Measurements from ENCODE around the gene ARF1. TPM values are rescaled to one million over a fixed set of nuclear protein-coding genes. Genes with fewer than 3 reads are reported as not detected.

ARF1 gene
- total and polyA plus RNA-seq, 2 experiments from 2014 or later, result 250 to 609 TPM

- TF ChIP-seq CTCF (IDR thresholded peaks at IDR 0.05; ENCODE audit: poor library complexity) (no peak), EZH2 (IDR thresholded peaks at IDR 0.05; ENCODE audit: borderline replicate concordance) (no peak), EZH2phosphoT487 (IDR thresholded peaks at IDR 0.05; ENCODE audit: low read depth, severe bottlenecking, unreplicated experiment) (no peak)
- H3K9me3 ChIP-seq (ENCODE audit: low read depth), result no peaks in the 10 kb centered on the region
- no peak overlapping the region for H3K4me3 ChIP-seq
- no peak for DNase-seq (ENCODE audit: low spot score)
- H3K79me2 ChIP-seq, result peaks cover 61% of the 10 kb centered on the region
- no peak overlapping the region for H3K4me2 ChIP-seq
- H3K36me3 ChIP-seq (replicated peaks; ENCODE audit: insufficient read depth, low read depth), result no peaks in the 10 kb centered on the region
- peaks cover 34% of the 10 kb centered on the region for H3K4me1 ChIP-seq (ENCODE audit: insufficient read depth)
- no peaks in the 10 kb centered on the region for H3K9me2 ChIP-seq (replicated peaks; ENCODE audit: insufficient read depth)
- peaks cover 61% of the 10 kb centered on the region for H4K20me1 ChIP-seq (ENCODE audit: insufficient read depth, poor library complexity, severe bottlenecking)
- H2AFZ ChIP-seq, result no peak overlapping the region
- WGBS (ENCODE audit: low lambda C conversion rate, missing lambda C conversion rate), result 94% methylated on average over 31 of the region's 31 CpGs
- H3K27ac ChIP-seq, result no peak overlapping the region
- no peaks in the 10 kb centered on the region for H3K27me3 ChIP-seq
Measured at GRCh38 chr1:228145463-228146416, 63.2 kb downstream of the ARF1 start.

- H3K27me3 ChIP-seq, result no peaks in the 10 kb centered on the region
- TF ChIP-seq EZH2phosphoT487 (IDR thresholded peaks at IDR 0.05; ENCODE audit: low read depth, severe bottlenecking, unreplicated experiment) (no peak), EZH2 (IDR thresholded peaks at IDR 0.05; ENCODE audit: borderline replicate concordance) (no peak), CTCF (IDR thresholded peaks at IDR 0.05; ENCODE audit: poor library complexity) (no peak)
- peaks cover 52% of the 10 kb centered on the region for H4K20me1 ChIP-seq (ENCODE audit: insufficient read depth, poor library complexity, severe bottlenecking)
- H3K4me3 ChIP-seq, result no peak overlapping the region
- no peaks in the 10 kb centered on the region for H3K36me3 ChIP-seq (replicated peaks; ENCODE audit: insufficient read depth, low read depth)
- H2AFZ ChIP-seq, result no peak overlapping the region
- 91% methylated on average over 17 of the region's 18 CpGs for WGBS (ENCODE audit: low lambda C conversion rate, missing lambda C conversion rate)
- H3K4me1 ChIP-seq (ENCODE audit: insufficient read depth), result peaks cover 35% of the 10 kb centered on the region
- H3K79me2 ChIP-seq, result peaks cover 52% of the 10 kb centered on the region
- no peaks in the 10 kb centered on the region for H3K9me3 ChIP-seq (ENCODE audit: low read depth)
- DNase-seq (ENCODE audit: low spot score), result no peak
- no peak overlapping the region for H3K27ac ChIP-seq
- no peak overlapping the region for H3K4me2 ChIP-seq
- H3K9me2 ChIP-seq (replicated peaks; ENCODE audit: insufficient read depth), result no peaks in the 10 kb centered on the region
Measured at GRCh38 chr1:228146417-228147150, 64.1 kb downstream of the ARF1 start.

GRCh38 chr1:228147151-228147693 is 64.7 kb downstream of the ARF1 start:
- TF ChIP-seq EZH2phosphoT487 (IDR thresholded peaks at IDR 0.05; ENCODE audit: low read depth, severe bottlenecking, unreplicated experiment), result no peak
- TF ChIP-seq CTCF (IDR thresholded peaks at IDR 0.05; ENCODE audit: poor library complexity), result no peak
- no peak for TF ChIP-seq EZH2 (IDR thresholded peaks at IDR 0.05; ENCODE audit: borderline replicate concordance)
- H3K4me3 ChIP-seq, result no peak overlapping the region
- WGBS (ENCODE audit: low lambda C conversion rate, missing lambda C conversion rate), result 97% methylated on average over 13 of the region's 20 CpGs
- no peaks in the 10 kb centered on the region for H3K9me2 ChIP-seq (replicated peaks; ENCODE audit: insufficient read depth)
- no peak for DNase-seq (ENCODE audit: low spot score)
- H3K4me1 ChIP-seq (ENCODE audit: insufficient read depth), result peaks cover 35% of the 10 kb centered on the region
- H3K4me2 ChIP-seq, result no peak overlapping the region
- H4K20me1 ChIP-seq (ENCODE audit: insufficient read depth, poor library complexity, severe bottlenecking), result peaks cover 46% of the 10 kb centered on the region
- H3K36me3 ChIP-seq (replicated peaks; ENCODE audit: insufficient read depth, low read depth), result no peaks in the 10 kb centered on the region
- H3K9me3 ChIP-seq (ENCODE audit: low read depth), result no peaks in the 10 kb centered on the region
- peaks cover 46% of the 10 kb centered on the region for H3K79me2 ChIP-seq
- no peaks in the 10 kb centered on the region for H3K27me3 ChIP-seq
- no peak overlapping the region for H2AFZ ChIP-seq
- H3K27ac ChIP-seq, result no peak overlapping the region
